Measurements from ENCODE around the gene FOXO3.

DNA sequence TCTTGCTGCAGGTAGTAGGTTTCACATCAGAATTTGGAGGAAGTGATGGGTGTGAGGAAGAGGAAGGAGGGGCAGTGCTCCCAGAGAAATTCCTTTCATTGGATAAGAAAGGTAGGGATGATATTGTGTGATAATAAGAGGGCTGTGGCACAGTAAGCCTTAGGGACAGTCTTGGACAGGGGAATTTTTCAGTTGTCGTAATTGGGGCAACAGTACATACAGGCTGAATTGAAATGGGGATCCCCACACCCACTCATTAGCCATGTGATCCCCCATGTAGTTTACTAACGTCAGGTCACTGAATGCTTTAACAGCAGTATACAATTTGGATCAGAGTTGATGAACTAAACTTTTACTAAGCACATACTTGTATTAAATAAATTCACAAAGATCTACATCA, 79.4 kb downstream of the FOXO3 start:
- TF ChIP-seq, protein P1, sequence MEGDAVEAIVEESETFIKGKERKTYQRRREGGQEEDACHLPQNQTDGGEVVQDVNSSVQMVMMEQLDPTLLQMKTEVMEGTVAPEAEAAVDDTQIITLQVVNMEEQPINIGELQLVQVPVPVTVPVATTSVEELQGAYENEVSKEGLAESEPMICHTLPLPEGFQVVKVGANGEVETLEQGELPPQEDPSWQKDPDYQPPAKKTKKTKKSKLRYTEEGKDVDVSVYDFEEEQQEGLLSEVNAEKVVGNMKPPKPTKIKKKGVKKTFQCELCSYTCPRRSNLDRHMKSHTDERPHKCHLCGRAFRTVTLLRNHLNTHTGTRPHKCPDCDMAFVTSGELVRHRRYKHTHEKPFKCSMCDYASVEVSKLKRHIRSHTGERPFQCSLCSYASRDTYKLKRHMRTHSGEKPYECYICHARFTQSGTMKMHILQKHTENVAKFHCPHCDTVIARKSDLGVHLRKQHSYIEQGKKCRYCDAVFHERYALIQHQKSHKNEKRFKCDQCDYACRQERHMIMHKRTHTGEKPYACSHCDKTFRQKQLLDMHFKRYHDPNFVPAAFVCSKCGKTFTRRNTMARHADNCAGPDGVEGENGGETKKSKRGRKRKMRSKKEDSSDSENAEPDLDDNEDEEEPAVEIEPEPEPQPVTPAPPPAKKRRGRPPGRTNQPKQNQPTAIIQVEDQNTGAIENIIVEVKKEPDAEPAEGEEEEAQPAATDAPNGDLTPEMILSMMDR (IDR thresholded peaks at IDR 0.05): no peak
- no peak for TF ChIP-seq POLR2A (IDR thresholded peaks at IDR 0.05)

All from uterus (tissue), 2 donors.